Measurements from ENCODE around the gene SLC7A10. TPM values are rescaled to one million over a fixed set of nuclear protein-coding genes. Genes with fewer than 3 reads are reported as not detected.

The SLC7A10 gene
- total RNA-seq, 1 experiment from 2014 or later: 1.1 TPM

- CTCF ChIA-PET: interaction anchor here (0.8 kb wide), 1 partner anchor 34 kb away, joined by 3 read pairs; no protein-coding TSS in a partner anchor
- H3K4me1 ChIP-seq (ENCODE audit: control insufficient read depth, insufficient read depth, low read length): no peaks in the 10 kb centered on the region
Measured at GRCh38 chr19:33269016-33269415, 43.4 kb upstream of the SLC7A10 start.

GRCh38 chr19:33268162-33268991 is 42.7 kb upstream of the SLC7A10 start:
- intact Hi-C loops (cut with micrococcal nuclease; ENCODE audit: unreplicated experiment): no loop called here
- Histone ChIP-seq H3K9me3 (ENCODE audit: control insufficient read depth, insufficient read depth, low read depth, low read length) (no peaks in the 10 kb centered on the region), H3K4me1 (ENCODE audit: control insufficient read depth, insufficient read depth, low read length) (no peaks in the 10 kb centered on the region), H3K36me3 (ENCODE audit: control insufficient read depth, insufficient read depth, low read length) (no peaks in the 10 kb centered on the region), H3K27me3 (ENCODE audit: control insufficient read depth, insufficient read depth, low read length) (no peaks in the 10 kb centered on the region), H3K4me3 (ENCODE audit: low read depth in 2 of 2, low read length in 2 of 2) (no peak overlapping the region), H3K27ac (ENCODE audit: low read length) (no peak overlapping the region)
- CTCF ChIA-PET: no interaction called here
- TF ChIP-seq TCF7L2 (IDR thresholded peaks at IDR 0.05; ENCODE audit: low read depth, low read length) (no peak), REST (IDR thresholded peaks at IDR 0.05; ENCODE audit: insufficient read depth in 1 of 2, low read depth in 2 of 2, low read length in 1 of 2) (no peak), POLR2AphosphoS5 (IDR thresholded peaks at IDR 0.05; ENCODE audit: low read depth, low read length) (no peak), SIN3A (IDR thresholded peaks at IDR 0.05; ENCODE audit: borderline replicate concordance, insufficient read depth, low read depth, low read length) (no peak), CTCF (IDR thresholded peaks at IDR 0.05) (no peak)
- in situ Hi-C loops (cut with HindIII; ENCODE audit: low pct_unique_long_range_greater_than_20kb, low sequenced_read_pairs): no loop called here
- no peak; the same call in 1 of the 2 replicates for ATAC-seq
- POLR2A ChIA-PET: no interaction called here
- BruUV-seq (replicated peaks): no TSS peak
- DNase-seq (ENCODE audit: low read depth, low spot score): no peak

More at GRCh38 chr19:33269016-33269415, 43.4 kb upstream of the SLC7A10 start:
- Histone ChIP-seq H3K4me3 (ENCODE audit: low read depth in 2 of 2, low read length in 2 of 2) (no peak overlapping the region), H3K9me3 (ENCODE audit: control insufficient read depth, insufficient read depth, low read depth, low read length) (no peaks in the 10 kb centered on the region), H3K27me3 (ENCODE audit: control insufficient read depth, insufficient read depth, low read length) (no peaks in the 10 kb centered on the region), H3K36me3 (ENCODE audit: control insufficient read depth, insufficient read depth, low read length) (no peaks in the 10 kb centered on the region), H3K27ac (ENCODE audit: low read length) (no peak overlapping the region)
- intact Hi-C loops (cut with micrococcal nuclease; ENCODE audit: unreplicated experiment): no loop called here
- POLR2A ChIA-PET: no interaction called here
- in situ Hi-C loops (cut with HindIII; ENCODE audit: low pct_unique_long_range_greater_than_20kb, low sequenced_read_pairs): no loop called here
- no peak for DNase-seq (ENCODE audit: low read depth, low spot score)
- TF ChIP-seq CTCF (IDR thresholded peaks at IDR 0.05): no peak
- TF ChIP-seq TCF7L2 (IDR thresholded peaks at IDR 0.05; ENCODE audit: low read depth, low read length): no peak
- TF ChIP-seq POLR2AphosphoS5 (IDR thresholded peaks at IDR 0.05; ENCODE audit: low read depth, low read length): no peak
- TF ChIP-seq REST (IDR thresholded peaks at IDR 0.05; ENCODE audit: insufficient read depth in 1 of 2, low read depth in 2 of 2, low read length in 1 of 2): no peak
- ATAC-seq: no peak
- no TSS peak for BruUV-seq (replicated peaks)

Data from Panc1 (cell line).